ENCODE measurements around the gene MSX1. TPM values are rescaled to one million over a fixed set of nuclear protein-coding genes. Genes with fewer than 3 reads are reported as not detected.

MSX1 gene
- polyA plus RNA-seq, 3 donors = 1.0 to 23.0 (median 14.7) TPM

- 2 to 7% (median 7%) methylated on average over 27 to 36 of the region's 36 CpGs for WGBS, 3 donors
- H3K27ac ChIP-seq (ENCODE audit: low read depth, low read length) = no peak overlapping the region
Measured at GRCh38 chr4:4865705-4866123, 6.2 kb downstream of the MSX1 start.

- H3K27ac ChIP-seq (ENCODE audit: low read depth, low read length) = no peak overlapping the region
- 2 to 5% (median 5%) methylated on average over 44 of the region's 44 CpGs for WGBS, 3 donors
Measured at GRCh38 chr4:4866124-4866865, 6.8 kb downstream of the MSX1 start.

GRCh38 chr4:4866866-4867374 lies 7.5 kb downstream of the MSX1 start:
- H3K27ac ChIP-seq (ENCODE audit: low read depth, low read length) = no peak overlapping the region
- 3 to 5% (median 4%) methylated on average over 36 to 41 of the region's 41 CpGs for WGBS, 3 donors

- no peak overlapping the region for H3K27ac ChIP-seq (ENCODE audit: low read depth, low read length)
- 9 to 12% (median 11%) methylated on average over 28 to 36 of the region's 36 CpGs for whole genome bisulfite sequencing, 3 donors
Measured at GRCh38 chr4:4867375-4868039, 8.0 kb downstream of the MSX1 start.

- WGBS, 3 donors = 9 to 19% (median 13%) methylated on average over 24 of the region's 24 CpGs
- H3K27ac ChIP-seq (ENCODE audit: low read depth, low read length) = no peak overlapping the region
Measured at GRCh38 chr4:4868040-4868757, 8.7 kb downstream of the MSX1 start.

DNA sequence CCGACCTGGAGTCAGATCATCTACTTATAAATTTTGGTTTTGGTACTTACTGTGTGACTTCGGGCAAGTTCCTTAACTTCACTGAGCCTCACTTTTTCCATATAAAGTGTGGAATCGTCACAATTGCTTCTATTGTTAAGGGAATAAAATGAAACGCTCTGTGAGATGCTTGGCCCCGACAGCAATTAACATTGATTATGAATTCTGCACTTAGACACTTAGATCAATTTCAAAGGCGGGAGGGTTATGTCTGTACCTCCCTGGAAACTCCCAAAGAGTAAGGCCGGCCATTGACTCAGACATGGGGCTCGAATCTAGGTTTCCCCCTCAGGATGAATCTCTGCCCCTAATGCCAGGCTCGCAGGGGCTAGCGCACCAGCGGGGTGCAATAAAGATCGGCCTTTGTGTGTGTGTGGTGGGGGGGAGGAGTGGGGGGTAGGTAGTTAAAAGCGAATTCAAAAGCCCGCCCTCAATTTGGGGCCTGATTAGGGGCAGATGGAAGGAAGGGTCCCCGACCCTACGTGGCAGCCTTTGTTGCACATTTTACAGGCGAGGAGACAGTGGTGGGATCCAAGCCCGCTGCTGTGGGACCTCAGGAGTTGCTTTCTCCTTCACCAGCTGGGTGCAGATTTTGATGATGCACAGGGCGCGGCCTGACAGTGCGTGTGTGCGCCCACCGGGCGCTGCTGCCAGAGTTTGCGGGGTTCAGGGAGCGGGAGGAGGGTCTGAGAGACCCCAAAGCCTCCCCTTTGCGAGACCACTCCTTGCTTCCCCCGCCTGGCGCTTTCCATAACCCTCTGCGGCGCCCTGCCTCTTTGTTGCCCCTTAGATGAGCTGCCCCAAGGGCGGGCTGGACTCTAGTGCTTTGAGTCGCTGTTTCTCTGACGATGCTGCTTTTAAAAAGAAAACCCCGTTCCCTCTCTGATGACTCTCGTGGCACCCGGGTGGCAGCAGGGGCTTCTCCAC lies 9.6 kb downstream of the MSX1 start:
- 7 to 17% (median 16%) methylated on average over 37 of the region's 37 CpGs for WGBS, 3 donors
- no peak overlapping the region for H3K27ac ChIP-seq (ENCODE audit: low read depth, low read length)

DNA sequence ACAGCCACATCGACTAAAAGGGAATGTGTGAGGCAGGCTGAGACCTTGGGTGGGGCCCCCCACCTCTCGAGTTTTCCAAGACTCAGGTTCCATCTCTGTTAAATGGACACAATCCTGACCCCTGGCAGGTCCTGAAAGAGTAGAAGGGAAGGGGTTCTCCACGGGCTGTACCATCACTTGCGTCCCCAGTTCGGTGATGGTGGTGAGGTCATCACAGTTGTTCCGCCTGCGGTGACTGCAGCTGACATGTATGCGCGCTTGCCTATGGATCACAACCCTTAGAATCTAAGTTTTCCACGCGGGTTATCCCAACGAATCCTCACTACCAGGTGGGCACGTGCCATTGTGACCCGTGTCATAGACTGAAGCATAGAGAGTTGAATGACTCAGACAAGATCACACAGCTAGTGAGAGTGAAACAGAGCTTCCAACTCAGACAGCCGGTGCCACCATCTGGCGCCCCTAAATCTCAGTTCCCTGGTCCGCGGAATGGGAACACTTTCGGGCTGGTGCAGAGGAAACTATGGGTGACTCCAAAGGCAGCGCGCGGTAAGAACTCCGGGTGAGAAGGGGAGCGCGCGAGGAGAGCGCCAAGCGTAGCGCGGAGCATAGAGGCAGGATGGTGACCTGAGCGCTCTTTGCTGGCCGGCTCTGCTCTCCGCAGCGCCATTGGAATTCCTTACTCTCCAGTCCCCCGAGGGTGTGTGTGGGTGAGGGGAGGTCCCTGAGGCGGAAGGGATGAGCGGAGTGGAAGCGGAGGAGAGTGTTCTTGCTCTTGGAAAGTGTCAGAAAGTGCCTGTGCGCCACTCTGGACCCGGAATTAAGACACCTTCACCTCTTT lies 10.5 kb downstream of the MSX1 start:
- no peak overlapping the region for H3K27ac ChIP-seq (ENCODE audit: low read depth, low read length)
- WGBS, 3 donors = 3 to 7% (median 4%) methylated on average over 35 to 40 of the region's 40 CpGs

GRCh38 chr4:4870576-4871241 lies 11.2 kb downstream of the MSX1 start:
- 4 to 11% (median 8%) methylated on average over 26 of the region's 26 CpGs for WGBS, 3 donors

GRCh38 chr4:4871242-4871572 lies 11.7 kb downstream of the MSX1 start:
- no peak overlapping the region for H3K27ac ChIP-seq (ENCODE audit: low read depth, low read length)
- 6 to 8% (median 8%) methylated on average over 18 of the region's 18 CpGs for whole genome bisulfite sequencing, 3 donors

More at GRCh38 chr4:4870576-4871241, 11.2 kb downstream of the MSX1 start:
- no peak overlapping the region for H3K27ac ChIP-seq (ENCODE audit: low read depth, low read length)

- H3K27ac ChIP-seq (ENCODE audit: low read depth, low read length) = no peak overlapping the region
- 5 to 7% (median 6%) methylated on average over 46 of the region's 46 CpGs for WGBS, 3 donors
Measured at GRCh38 chr4:4871573-4872313, 12.3 kb downstream of the MSX1 start.

DNA sequence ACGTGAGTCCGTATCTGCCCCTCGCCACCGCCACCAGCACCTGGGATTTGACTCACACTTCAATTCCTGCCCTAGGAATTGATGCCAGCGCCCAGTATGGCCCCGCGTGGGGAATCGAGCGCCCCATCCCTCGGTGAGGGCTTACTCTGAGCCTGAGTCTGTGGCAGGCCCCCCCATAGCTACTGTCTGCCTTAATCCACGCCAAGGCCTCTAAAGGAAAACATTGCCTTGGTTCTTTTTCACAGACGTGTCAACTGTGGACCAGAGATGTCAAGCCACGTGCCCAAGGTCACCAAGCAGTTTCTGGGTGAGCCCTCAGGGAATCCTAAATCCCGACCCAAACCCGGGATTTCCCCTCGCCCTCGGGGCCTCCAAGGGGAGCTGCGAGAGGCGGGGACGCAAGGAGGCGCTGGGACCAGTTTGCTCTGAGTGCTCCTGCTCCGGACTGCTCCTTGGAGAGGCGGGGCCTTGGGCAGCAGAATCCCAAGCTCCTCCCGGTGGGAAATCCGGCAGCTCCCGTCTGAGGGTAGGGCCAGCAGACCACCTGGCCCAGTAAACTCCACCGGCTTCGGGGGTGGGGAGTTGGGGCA lies 12.9 kb downstream of the MSX1 start:
- no peak overlapping the region for H3K27ac ChIP-seq (ENCODE audit: low read depth, low read length)
- 4 to 10% (median 6%) methylated on average over 28 of the region's 28 CpGs for WGBS, 3 donors

DNA sequence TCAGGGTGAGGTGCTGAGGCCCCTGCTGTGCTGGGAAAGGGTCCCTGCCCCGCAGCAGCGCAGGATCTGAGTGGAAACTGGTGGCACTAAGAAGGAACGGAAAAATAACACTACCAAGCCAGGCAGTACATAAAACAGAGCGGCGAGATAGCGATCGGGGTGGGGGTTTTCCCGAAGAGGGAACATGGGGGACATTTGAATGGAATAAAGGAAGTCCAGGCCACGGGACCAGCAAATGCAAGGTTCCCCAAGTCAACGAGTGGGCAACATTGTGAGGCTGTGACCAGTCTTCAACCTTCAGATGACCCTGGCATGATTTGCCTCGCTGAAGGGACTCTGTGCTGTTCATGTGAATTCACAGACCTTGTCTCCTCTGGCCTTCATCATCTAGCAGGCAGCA lies 13.7 kb downstream of the MSX1 start:
- 27 to 32% (median 28%) methylated on average over 11 of the region's 11 CpGs for WGBS, 3 donors
- H3K27ac ChIP-seq (ENCODE audit: low read depth, low read length) = no peak overlapping the region

DNA sequence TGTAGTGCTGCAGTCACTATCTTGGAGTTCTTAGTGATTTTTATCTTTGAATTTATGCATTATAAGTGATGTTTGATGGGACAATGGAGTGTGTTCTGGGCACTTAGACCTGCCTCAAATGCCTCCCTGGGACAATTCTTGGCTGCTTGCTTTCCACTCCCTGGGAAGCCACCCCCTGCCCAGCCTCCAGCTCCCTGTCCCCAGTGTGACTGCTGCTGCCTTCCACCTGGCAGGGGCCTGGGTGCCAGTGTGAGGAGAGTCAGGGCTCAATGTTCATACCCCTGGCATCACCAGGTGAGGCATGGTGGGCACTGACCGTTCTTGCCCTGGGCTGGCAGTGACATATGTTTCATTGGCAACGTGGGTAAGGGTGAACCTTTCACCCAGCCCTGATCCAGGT lies 14.8 kb downstream of the MSX1 start:
- WGBS, 3 donors = 55 to 75% (median 64%) methylated on average over 2 of the region's 2 CpGs
- no peak overlapping the region for H3K27ac ChIP-seq (ENCODE audit: low read depth, low read length)

DNA sequence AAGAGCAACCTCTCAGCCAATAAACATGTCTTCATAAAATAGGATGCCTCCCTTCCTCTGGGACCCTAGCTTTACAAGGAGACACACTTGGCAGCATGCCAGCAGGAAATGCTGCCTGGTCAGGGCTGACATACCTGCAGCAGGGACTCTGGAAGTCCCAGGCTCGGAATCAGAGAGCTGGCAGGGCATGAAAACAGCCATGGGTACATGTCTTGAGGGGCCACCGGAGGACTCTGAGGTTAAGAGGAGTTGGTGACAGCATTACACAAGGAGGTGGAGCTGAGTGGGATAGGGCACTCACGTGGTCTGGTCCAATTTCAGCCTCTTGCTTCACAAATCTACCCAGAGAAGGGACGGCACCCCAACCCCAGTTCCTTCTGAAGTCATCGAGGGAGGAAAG lies 15.7 kb downstream of the MSX1 start:
- 23 to 34% (median 28%) methylated on average over 5 of the region's 5 CpGs for WGBS, 3 donors
- H3K27ac ChIP-seq (ENCODE audit: low read depth, low read length) = no peak overlapping the region

- WGBS, 3 donors = 31 to 52% (median 51%) methylated on average over 5 of the region's 5 CpGs
- H3K27ac ChIP-seq (ENCODE audit: low read depth, low read length) = no peak overlapping the region
Measured at GRCh38 chr4:4875611-4876010, 16.1 kb downstream of the MSX1 start.
